GM18502 (cell line): ENCODE measurements around the gene MAP3K15.
A peak's percentile ranks its signal among the peaks of the same experiment; 100 is the strongest.

Experiments used
- ATAC-seq: cut with Tn5 transposase; IDR thresholded peaks from one replicate; pipeline ENCODE4 v1.9.1; 2021; ENCODE audit warnings: mild to moderate bottlenecking; ENCODE audit not compliant: unreplicated experiment, poor library complexity

MAP3K15 gene

DNA sequence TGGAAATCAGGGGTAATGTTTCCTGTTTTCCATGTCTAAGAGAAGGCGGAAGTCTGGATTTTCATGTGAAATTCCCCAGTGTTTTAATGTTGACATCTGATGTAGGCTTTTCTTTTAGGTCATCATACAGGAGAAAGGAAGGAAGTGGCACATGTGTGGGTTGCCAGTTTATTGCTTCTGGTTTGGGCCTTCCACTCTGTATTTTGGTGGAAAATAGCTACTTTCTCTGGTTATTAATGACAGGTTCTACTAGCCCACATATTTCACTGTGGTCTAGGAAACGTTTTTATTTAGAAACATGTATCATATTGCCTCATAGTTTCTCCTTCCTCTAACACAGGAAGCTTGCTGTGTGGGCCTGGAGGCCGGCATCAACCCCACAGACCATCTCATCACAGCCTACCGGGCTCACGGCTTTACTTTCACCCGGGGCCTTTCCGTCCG lies 164.3 kb downstream of the MAP3K15 start:
- ATAC-seq = peak; percentile 86

DNA sequence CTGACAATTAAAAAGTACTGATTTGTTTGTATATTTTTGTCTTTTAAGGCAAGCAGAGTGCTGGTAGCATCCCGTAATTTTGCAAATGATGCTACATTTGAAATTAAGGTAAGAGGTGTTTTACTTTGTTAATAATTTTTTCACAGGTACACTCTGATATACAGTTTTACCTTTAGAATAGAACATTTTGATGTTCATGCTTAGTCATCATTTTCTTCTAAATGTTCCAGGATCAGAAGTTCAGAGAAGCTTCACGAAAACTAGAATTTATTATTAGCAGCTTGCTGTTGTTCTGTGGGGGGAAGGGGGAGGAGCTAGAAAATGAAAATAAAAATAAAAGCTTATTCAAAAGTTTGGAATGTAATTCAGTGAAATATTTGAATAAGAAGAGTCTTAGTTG lies 166.0 kb downstream of the MAP3K15 start:
- ATAC-seq = no peak

DNA sequence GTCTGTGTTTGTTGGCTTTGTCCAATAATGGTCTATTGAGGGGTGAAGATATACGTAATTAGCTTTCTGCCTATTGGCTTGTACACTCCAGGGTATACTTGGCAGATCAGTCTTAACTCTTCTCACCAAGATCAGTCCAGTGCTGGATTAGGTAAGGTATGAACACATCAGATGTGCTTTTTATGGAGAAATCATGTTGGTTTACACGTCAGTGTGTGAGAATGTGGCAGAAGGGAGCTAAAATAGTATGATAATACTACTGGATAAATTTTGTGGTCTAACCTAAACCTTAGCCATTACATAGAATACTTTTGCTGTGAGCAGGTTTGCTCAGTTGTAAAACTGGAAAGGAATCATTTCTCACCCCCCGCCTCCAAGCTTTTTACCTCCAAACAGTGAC lies 167.4 kb downstream of the MAP3K15 start:
- ATAC-seq = no peak

DNA sequence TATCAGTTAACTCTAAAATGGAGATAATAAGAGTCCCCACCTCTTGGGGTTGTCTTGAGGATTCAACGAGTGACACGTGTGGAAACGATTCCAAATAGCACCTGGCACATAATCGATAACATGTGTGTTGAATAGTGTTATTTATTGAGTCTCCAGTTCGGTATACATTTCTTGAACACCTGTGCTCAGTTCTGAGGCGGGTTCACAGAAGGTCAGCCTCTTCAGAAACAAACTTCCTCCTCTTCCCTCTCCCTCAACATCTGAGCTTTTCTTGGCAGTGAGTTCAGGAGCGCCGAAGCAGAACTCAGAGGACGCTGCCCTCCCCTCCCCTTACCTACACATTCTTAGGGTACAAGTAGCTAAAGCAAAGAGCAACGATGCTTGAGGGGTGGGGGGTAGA lies 170.6 kb downstream of the MAP3K15 start:
- no peak for ATAC-seq

DNA sequence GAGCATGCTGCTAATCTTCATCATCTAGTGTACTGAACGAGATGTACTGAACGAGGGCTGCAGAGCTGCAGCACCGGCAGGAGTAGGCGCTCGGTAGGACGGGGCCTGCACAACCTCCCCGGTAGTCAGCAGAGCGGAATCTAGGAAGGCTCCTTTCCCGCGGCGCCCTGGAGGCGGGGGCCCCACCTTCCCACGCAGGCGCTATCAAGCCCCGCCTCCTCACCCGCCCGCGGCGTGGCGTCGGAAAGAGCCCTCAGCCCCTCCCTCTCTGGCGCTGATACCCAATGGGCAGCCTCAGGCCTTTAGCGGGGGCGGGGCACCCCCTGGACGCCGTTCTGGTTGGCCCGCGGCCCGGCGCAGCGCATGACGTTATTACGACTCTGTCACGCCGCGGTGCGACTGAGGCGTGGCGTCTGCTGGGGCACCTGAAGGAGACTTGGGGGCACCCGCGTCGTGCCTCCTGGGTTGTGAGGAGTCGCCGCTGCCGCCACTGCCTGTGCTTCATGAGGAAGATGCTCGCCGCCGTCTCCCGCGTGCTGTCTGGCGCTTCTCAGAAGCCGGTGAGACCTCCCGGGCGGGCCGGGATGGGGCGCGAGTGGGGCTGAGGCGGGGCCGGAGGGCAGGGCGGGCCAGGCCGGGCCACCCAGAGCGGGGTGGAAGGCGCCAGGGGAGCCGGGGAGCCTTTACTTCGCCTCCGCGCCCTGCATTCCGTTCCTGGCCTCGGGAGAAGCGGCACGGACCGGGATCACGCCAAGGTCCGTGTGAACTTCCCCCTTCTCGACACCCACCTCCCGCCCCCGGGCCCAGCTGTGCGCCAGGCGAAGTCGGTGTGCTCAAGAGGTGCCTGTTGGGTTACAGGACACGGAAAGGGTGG lies 171.5 kb downstream of the MAP3K15 start, which contains the start of gene PDHA1:
TSS of gene PDHA1 (plus strand) at position 393 of the 874 bp plus-strand sequence. CDS start at position 504, 111 bp downstream.
- peak; percentile 98 for ATAC-seq

DNA sequence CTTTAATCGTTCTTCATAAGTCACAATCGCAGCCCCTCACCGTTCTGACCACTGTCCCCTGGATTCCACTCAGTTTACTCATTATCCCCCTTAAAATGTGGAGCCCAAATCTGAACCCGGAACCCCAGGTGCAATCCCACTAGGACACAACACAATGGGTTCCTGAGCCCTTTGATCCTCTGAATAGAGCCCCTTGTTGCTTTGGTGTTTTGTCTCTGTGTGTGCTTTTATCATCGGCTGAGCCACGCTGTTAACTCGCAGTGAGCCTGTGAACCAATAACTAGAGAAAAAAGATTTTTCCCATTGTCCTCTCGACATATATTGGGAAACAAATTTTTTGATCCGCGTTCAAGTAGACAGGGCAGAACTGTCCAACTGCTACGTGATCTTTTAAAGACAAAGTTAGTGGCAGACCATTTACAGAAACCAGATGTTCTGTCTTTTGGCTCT lies 172.2 kb downstream of the MAP3K15 start:
- no peak for ATAC-seq

DNA sequence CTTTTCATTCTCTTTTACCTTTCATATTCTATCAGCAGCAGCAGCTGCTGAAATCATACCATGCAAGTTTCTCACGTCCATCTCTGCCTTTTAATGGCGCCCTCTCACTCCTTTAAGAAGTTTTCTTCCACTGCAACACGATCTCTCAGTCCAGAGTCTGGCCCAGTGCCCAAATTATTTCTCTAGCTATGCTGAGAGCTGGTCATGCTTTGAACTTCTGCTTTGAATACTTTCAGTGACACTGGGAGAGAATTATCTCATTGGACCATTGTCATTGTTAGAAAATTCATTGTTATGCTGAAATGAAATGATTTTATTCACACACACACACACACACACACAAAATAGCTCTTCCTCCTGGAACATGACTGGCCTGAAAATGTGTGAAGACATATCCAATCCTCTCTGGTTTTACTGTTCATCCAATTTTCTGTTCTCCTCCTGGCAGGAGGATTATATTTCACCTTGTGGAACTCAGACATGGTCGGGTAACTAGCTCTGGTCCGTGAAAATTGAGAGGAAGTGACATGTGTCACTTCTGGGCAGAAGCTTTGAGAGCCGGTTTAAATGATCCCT lies 172.9 kb downstream of the MAP3K15 start:
- ATAC-seq = no peak

DNA sequence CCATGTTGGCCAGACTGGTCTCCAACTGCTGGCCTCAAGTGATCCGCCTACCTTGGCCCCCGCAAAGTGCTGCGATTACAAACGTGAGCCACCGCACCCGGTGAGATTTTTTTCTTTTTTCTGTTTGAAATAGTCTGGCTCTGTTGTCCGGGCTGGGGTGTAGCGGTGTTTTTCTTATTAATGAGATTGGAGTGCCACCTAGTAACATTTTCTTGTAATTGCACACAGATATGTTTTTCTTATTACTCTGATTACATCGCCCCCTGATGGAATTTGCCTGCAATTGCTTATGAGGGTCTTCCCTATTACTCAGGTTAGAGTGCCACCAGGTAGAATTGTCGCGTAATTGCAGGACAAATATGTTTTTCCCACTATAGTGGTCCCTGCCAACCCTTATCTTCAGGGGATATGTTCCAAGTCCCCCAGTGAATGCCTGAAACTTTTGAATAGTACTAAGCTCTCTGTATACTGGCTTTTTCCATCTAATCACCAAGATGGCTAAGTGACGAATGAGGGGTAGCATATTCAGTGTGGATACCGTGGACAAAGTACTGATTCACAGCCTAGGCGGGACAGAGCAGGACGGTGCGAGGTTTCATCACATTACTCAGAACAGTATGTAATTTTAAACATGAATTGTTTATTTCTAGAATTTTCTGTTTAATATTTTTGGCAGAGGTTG lies 180.2 kb downstream of the MAP3K15 start:
- peak; percentile 46 for ATAC-seq

DNA sequence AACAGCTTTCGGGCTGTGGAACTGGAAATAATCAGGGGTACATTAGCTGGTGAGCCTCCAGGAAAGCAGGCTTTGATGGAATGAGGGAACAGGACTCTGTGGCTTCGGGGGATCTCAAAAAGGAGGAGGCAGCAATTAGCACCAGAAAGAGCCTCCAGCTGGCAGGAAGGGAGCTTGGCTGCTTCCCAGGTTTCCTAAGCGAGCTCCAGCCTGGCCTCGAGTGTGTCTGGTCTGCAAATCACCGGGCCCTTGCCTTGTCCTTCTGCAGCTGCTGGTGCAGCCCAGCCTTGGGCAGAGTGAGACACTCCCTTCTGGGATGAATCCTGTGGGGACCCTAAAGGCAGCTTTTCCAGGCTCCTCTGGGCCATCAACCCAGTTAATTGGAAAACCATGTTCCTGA lies 182.3 kb downstream of the MAP3K15 start:
- ATAC-seq = no peak

DNA sequence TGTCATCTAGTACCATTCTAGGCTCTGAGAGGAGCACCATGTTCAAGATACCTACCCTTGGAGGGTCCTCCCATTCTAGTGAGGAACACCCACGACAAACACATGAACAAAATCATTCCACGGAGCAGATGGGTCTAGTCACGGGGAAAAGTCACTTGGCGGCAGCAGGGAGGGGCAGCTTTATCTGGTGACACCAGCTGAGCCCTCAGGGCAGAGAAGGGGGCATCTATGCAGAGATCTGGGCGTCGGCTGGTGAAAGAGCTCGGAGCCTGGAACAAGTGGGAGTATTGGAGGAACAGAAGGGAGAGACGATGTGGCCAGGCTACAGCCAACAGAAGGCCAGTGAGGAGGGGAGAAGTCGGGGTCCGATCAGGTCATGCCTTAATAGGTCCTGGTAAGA lies 183.5 kb downstream of the MAP3K15 start:
- no peak for ATAC-seq

DNA sequence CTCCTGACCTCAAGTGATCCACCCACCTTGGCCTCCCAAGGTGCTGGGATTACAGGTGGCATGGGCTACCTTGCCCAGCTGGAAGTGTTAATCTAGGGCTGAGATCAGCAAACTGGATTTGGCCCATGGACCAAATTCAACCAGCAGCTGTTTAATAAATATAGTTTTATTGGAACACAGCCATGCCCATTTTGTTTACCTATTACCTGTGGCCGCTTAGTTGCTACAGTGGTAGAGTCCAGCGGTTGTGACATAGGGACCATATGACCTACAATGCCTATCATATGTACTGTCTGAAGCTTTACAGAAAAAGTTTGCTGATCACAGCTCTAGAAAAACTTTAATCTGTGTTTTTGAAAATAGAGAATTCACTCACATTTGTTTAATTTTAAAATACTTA lies 188.7 kb downstream of the MAP3K15 start:
- ATAC-seq = no peak
